Mesenchymal stem cell (in vitro differentiated cells and primary cell): ENCODE data around the gene AFF4.
"Not testable (repeated sequence)": the region's sequence is repeated elsewhere in the genome, so short reads cannot be mapped to it uniquely, and the experiment has no call there.

Source experiments
- DNase-seq: peaks from one replicate; pipeline ENCODE4 v3.0.0-alpha.2; 2013
- H2AFZ ChIP-seq: one replicate; pipeline ENCODE4 v1.6.1; 2013; ENCODE audit warnings: low read depth, mild to moderate bottlenecking, control low read depth, inconsistent platforms, low read length, moderate library complexity
- H2AK5ac ChIP-seq: 2 replicates; pipeline ENCODE4 v1.6.1; 2013; ENCODE audit warnings: low read length, moderate library complexity, mild to moderate bottlenecking, inconsistent platforms; ENCODE audit not compliant: severe bottlenecking
- H2BK120ac ChIP-seq: one replicate; pipeline ENCODE4 v1.6.1; 2013; ENCODE audit warnings: low read depth, mild to moderate bottlenecking, inconsistent platforms, low read length, moderate library complexity
- H2BK12ac ChIP-seq, 2 experiments: one replicate each; pipeline ENCODE4 v1.6.1; 2013; ENCODE audit warnings: inconsistent platforms in 2 of 2, low read length in 2 of 2, mild to moderate bottlenecking in 2 of 2, moderate library complexity in 2 of 2, control low read depth in 1 of 2
- H2BK15ac ChIP-seq: one replicate; pipeline ENCODE4 v1.6.1; 2013; ENCODE audit warnings: mild to moderate bottlenecking, low read depth, inconsistent platforms; ENCODE audit not compliant: poor library complexity, severe bottlenecking
- H2BK5ac ChIP-seq: 2 replicates; pipeline ENCODE4 v1.6.1; 2013; ENCODE audit warnings: low read depth, mild to moderate bottlenecking, low read length, control low read depth, inconsistent platforms; ENCODE audit not compliant: poor library complexity, severe bottlenecking
- H3K14ac ChIP-seq, 2 experiments: one replicate each; pipeline ENCODE4 v1.6.1; 2013; ENCODE audit warnings: inconsistent platforms in 2 of 2, low read length in 2 of 2, control low read depth in 1 of 2, mild to moderate bottlenecking in 1 of 2, moderate library complexity in 1 of 2
- H3K18ac ChIP-seq, 2 experiments: one replicate each; pipeline ENCODE4 v1.6.1; 2013; ENCODE audit warnings: inconsistent platforms in 2 of 2, low read length in 2 of 2, control low read depth in 1 of 2, low read depth in 1 of 2, mild to moderate bottlenecking in 1 of 2
- H3K23ac ChIP-seq, 2 experiments: one replicate each; pipeline ENCODE4 v1.6.1; 2013; ENCODE audit warnings: inconsistent platforms in 2 of 2, low read length in 2 of 2, mild to moderate bottlenecking in 2 of 2, moderate library complexity in 2 of 2, control low read depth in 1 of 2
- H3K27ac ChIP-seq: 2 replicates; pipeline ENCODE4 v1.5.1; 2013; ENCODE audit warnings: mild to moderate bottlenecking, moderate library complexity, low read length, control low read depth, inconsistent platforms; ENCODE audit not compliant: poor library complexity, severe bottlenecking
- H3K27me3 ChIP-seq, 2 experiments: 2 replicates each; pipeline versions ENCODE4 v1.6.1 to v1.7.0; 2013; ENCODE audit warnings: low read length in 2 of 2, mild to moderate bottlenecking in 2 of 2, moderate library complexity in 2 of 2, control low read depth in 1 of 2, inconsistent platforms in 1 of 2; ENCODE audit not compliant: control insufficient read depth in 1 of 2, insufficient read depth in 1 of 2
- H3K36me3 ChIP-seq, 2 experiments: 2 replicates each; pipeline versions ENCODE4 v1.6.1 to v1.7.0; 2013; ENCODE audit warnings: low read length in 2 of 2, control low read depth in 1 of 2, inconsistent platforms in 1 of 2, low read depth in 1 of 2, mild to moderate bottlenecking in 1 of 2; ENCODE audit not compliant: insufficient read depth in 2 of 2, control insufficient read depth in 1 of 2
- H3K4ac ChIP-seq, 2 experiments: one replicate each; pipeline ENCODE4 v1.6.1; 2013; ENCODE audit warnings: inconsistent platforms in 2 of 2, low read length in 2 of 2, mild to moderate bottlenecking in 2 of 2, moderate library complexity in 2 of 2, control low read depth in 1 of 2, low read depth in 1 of 2
- H3K4me1 ChIP-seq: 2 replicates; pipeline ENCODE4 v1.6.1; 2013; ENCODE audit warnings: low read depth, low read length, control low read depth; ENCODE audit not compliant: control insufficient read depth, insufficient read depth
- H3K4me2 ChIP-seq: 2 replicates; pipeline ENCODE4 v1.6.1; 2013; ENCODE audit warnings: low read length, mild to moderate bottlenecking, inconsistent platforms; ENCODE audit not compliant: poor library complexity, severe bottlenecking
- H3K4me3 ChIP-seq, 2 experiments: 2 replicates each; pipeline versions ENCODE4 v1.5.1 to v1.7.0; 2013; ENCODE audit warnings: low read length in 2 of 2, mild to moderate bottlenecking in 2 of 2, control low read depth in 1 of 2, low read depth in 1 of 2; ENCODE audit not compliant: insufficient read depth in 1 of 2
- H3K79me1 ChIP-seq: replicated peaks from 2 replicates; pipeline ENCODE4 v1.6.1; 2013; ENCODE audit warnings: mild to moderate bottlenecking, control low read depth, low read length, inconsistent platforms; ENCODE audit not compliant: poor library complexity, severe bottlenecking
- H3K9ac ChIP-seq: 2 replicates; pipeline ENCODE4 v1.7.0; 2013; ENCODE audit warnings: mild to moderate bottlenecking, low read length, moderate library complexity
- H3K9me3 ChIP-seq: 2 replicates; pipeline ENCODE4 v1.7.0; 2013; ENCODE audit warnings: mild to moderate bottlenecking, low read length; ENCODE audit not compliant: control insufficient read depth
- H4K8ac ChIP-seq: one replicate; pipeline ENCODE4 v1.6.1; 2013; ENCODE audit warnings: inconsistent platforms, mild to moderate bottlenecking, low read length, moderate library complexity
- H4K91ac ChIP-seq: one replicate; pipeline ENCODE4 v1.6.1; 2013; ENCODE audit warnings: mild to moderate bottlenecking, low read length, inconsistent platforms
- WGBS: methylation state at CpG from one replicate; pipeline ENCODE4 v1.1.7; 2013; ENCODE audit warnings: mixed read lengths; 5-methylcytosine and 5-hydroxymethylcytosine counted together

AFF4 gene

GRCh38 chr5:132962429-132963021, 909 bp downstream of the AFF4 start:
- H2BK12ac ChIP-seq: no peak overlapping the region
- H3K36me3 ChIP-seq: peaks cover 0 to 2% of the 10 kb centered on the region in 2 experiments
- H3K27me3 ChIP-seq: no peaks in the 10 kb centered on the region
- H3K4me3 ChIP-seq: peak overlapping the region; percentile 88 to 97
- peak overlapping the region; percentile 96 for H3K27ac ChIP-seq
- WGBS: 2% methylated on average over 15 of the region's 21 CpGs
- H3K4me2 ChIP-seq: peak overlapping the region; percentile 38
- H2BK120ac ChIP-seq: no peak overlapping the region
- no peak overlapping the region for H4K91ac ChIP-seq
- H3K9ac ChIP-seq: peak overlapping the region; percentile 97
- H3K4ac ChIP-seq: no peak overlapping the region
- H4K8ac ChIP-seq: no peak overlapping the region
- H3K14ac ChIP-seq: peak overlapping the region in 1 of 2 experiments; percentile 51
- peaks cover 5% of the 10 kb centered on the region for H3K4me1 ChIP-seq
- peak overlapping the region; percentile 10 to 85 for H3K18ac ChIP-seq
- DNase-seq: peak; percentile 85
- H2BK5ac ChIP-seq: no peak overlapping the region
- no peak overlapping the region for H2AFZ ChIP-seq
- H3K23ac ChIP-seq: no peak overlapping the region
- H2BK15ac ChIP-seq: no peak overlapping the region
- no peaks in the 10 kb centered on the region for H3K9me3 ChIP-seq
- H3K79me1 ChIP-seq: peaks cover 2% of the 10 kb centered on the region
- H2AK5ac ChIP-seq: peak overlapping the region; percentile 61

- H3K36me3 ChIP-seq: peaks cover 0 to 2% of the 10 kb centered on the region in 2 experiments
- no peak overlapping the region for H3K23ac ChIP-seq
- DNase-seq: peak; percentile 38
- H2AFZ ChIP-seq: no peak overlapping the region
- H3K9me3 ChIP-seq: no peaks in the 10 kb centered on the region
- H3K18ac ChIP-seq: no peak overlapping the region
- H3K79me1 ChIP-seq: peaks cover 2% of the 10 kb centered on the region
- no peak overlapping the region for H4K91ac ChIP-seq
- no peak overlapping the region for H2BK15ac ChIP-seq
- H2AK5ac ChIP-seq: no peak overlapping the region
- H4K8ac ChIP-seq: no peak overlapping the region
- peak overlapping the region; percentile 97 for H3K9ac ChIP-seq
- H3K4me2 ChIP-seq: peak overlapping the region; percentile 38
- H3K4me1 ChIP-seq: peaks cover 7% of the 10 kb centered on the region
- no peak overlapping the region for H3K4ac ChIP-seq
- H3K14ac ChIP-seq: no peak overlapping the region
- no peaks in the 10 kb centered on the region for H3K27me3 ChIP-seq
- 27% methylated on average over 5 of the region's 5 CpGs for WGBS
- H2BK12ac ChIP-seq: no peak overlapping the region
- H2BK120ac ChIP-seq: no peak overlapping the region
- peak overlapping the region in 1 of 2 experiments; percentile 88 for H3K4me3 ChIP-seq
- H2BK5ac ChIP-seq: no peak overlapping the region
- peak overlapping the region; percentile 96 for H3K27ac ChIP-seq
These were observed 1.5 kb downstream of the AFF4 start for GRCh38 chr5:132961887-132962286.

GRCh38 chr5:132961123-132961815, 2.2 kb downstream of the AFF4 start:
- H4K8ac ChIP-seq, H2AK5ac ChIP-seq, H3K9me3 ChIP-seq, H3K4ac ChIP-seq, H3K36me3 ChIP-seq, H3K23ac ChIP-seq, H3K4me1 ChIP-seq, H4K91ac ChIP-seq, H2BK5ac ChIP-seq, H2AFZ ChIP-seq, H3K27ac ChIP-seq, H3K27me3 ChIP-seq, H2BK120ac ChIP-seq, H2BK15ac ChIP-seq, DNase-seq, H3K18ac ChIP-seq, H3K79me1 ChIP-seq, H2BK12ac ChIP-seq, H3K14ac ChIP-seq: not testable (repeated sequence)
- peak overlapping the region; percentile 59 for H3K4me2 ChIP-seq
- WGBS: 98% methylated on average over 8 of the region's 11 CpGs
- H3K4me3 ChIP-seq: peak overlapping the region in 1 of 2 experiments; percentile 88
- peak overlapping the region; percentile 97 for H3K9ac ChIP-seq

- not testable (repeated sequence) for H2BK5ac ChIP-seq, H3K4me2 ChIP-seq, H3K18ac ChIP-seq, H4K91ac ChIP-seq, H2AFZ ChIP-seq, H3K4me3 ChIP-seq, H3K27me3 ChIP-seq, H3K79me1 ChIP-seq, H4K8ac ChIP-seq, H3K23ac ChIP-seq, H3K4ac ChIP-seq, H2BK120ac ChIP-seq, H3K14ac ChIP-seq, H3K9me3 ChIP-seq, H3K9ac ChIP-seq, H3K4me1 ChIP-seq, H2BK12ac ChIP-seq, DNase-seq, H2BK15ac ChIP-seq, H3K27ac ChIP-seq, H2AK5ac ChIP-seq
- WGBS: 88% methylated on average over 5 of the region's 6 CpGs
- H3K36me3 ChIP-seq: peaks cover 13 to 19% of the 10 kb centered on the region in 2 experiments
These were observed 7.2 kb downstream of the AFF4 start for GRCh38 chr5:132956166-132956799.
